ENCODE data around the gene MRPL23.

The MRPL23 gene

DNA sequence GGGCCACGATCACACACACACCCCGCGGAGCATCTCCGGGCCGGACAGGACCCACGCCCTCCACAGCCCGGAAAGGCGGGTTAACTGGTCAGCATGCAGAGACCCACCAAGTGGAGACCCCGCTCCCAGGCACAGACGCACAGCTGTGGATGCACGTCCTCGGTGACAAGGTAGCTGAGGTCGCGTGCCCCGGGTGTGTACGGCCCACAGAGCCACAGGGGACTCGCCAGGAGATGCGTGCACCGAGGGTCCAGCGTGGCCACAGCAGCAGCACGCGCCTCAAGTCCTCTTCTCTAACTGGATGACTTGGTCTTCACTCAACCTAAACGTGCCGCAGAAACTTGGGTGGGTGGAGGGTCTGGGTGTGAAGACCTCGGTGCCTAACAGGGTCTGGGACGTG, 45.0 kb downstream of the MRPL23 start:
- H3K27me3 ChIP-seq (ENCODE audit: insufficient read depth, low read length, poor library complexity, severe bottlenecking), result no peaks in the 10 kb centered on the region
- H3K4me3 ChIP-seq (ENCODE audit: low read length, poor library complexity, severe bottlenecking), result no peak overlapping the region
- H4K20me1 ChIP-seq (ENCODE audit: insufficient read depth, low read length, poor library complexity, severe bottlenecking), result no peaks in the 10 kb centered on the region
- TF ChIP-seq EZH2phosphoT487 (IDR thresholded peaks at IDR 0.05; ENCODE audit: borderline replicate concordance) (no peak), CTCF (conservative IDR thresholded peaks at IDR 0.05; ENCODE audit: low read length) (no peak)
- H3K4me2 ChIP-seq (ENCODE audit: low read depth, low read length, poor library complexity, severe bottlenecking), result no peak overlapping the region
- H3K36me3 ChIP-seq (ENCODE audit: insufficient read depth, low read length), result no peaks in the 10 kb centered on the region
- H3F3A ChIP-seq (ENCODE audit: low read depth), result no peaks in the 10 kb centered on the region
- no peaks in the 10 kb centered on the region for H3K79me2 ChIP-seq (ENCODE audit: insufficient read depth, low read length)
- no peak overlapping the region for H2AFZ ChIP-seq (ENCODE audit: low read length)
- no peaks in the 10 kb centered on the region for H3K4me1 ChIP-seq (ENCODE audit: insufficient read depth, low read length, poor library complexity, severe bottlenecking)
- H3K9ac ChIP-seq (ENCODE audit: low read depth, low read length, poor library complexity, severe bottlenecking), result no peak overlapping the region
- no peaks in the 10 kb centered on the region for H3K9me2 ChIP-seq (replicated peaks; ENCODE audit: low read depth, low read length)
- no peaks in the 10 kb centered on the region for H3K9me3 ChIP-seq (ENCODE audit: insufficient read depth, low read depth, low read length)

GRCh38 chr11:1994121-1994520, 47.0 kb downstream of the MRPL23 start:
- Histone ChIP-seq H3K9me2 (replicated peaks; ENCODE audit: low read depth, low read length) (no peaks in the 10 kb centered on the region), H2AFZ (ENCODE audit: low read length) (no peak overlapping the region), H3K4me3 (ENCODE audit: low read length, poor library complexity, severe bottlenecking) (no peak overlapping the region), H3K79me2 (ENCODE audit: insufficient read depth, low read length) (no peaks in the 10 kb centered on the region), H4K20me1 (ENCODE audit: insufficient read depth, low read length, poor library complexity, severe bottlenecking) (no peaks in the 10 kb centered on the region), H3K9ac (ENCODE audit: low read depth, low read length, poor library complexity, severe bottlenecking) (no peak overlapping the region), H3F3A (ENCODE audit: low read depth) (no peaks in the 10 kb centered on the region), H3K27me3 (ENCODE audit: insufficient read depth, low read length, poor library complexity, severe bottlenecking) (no peaks in the 10 kb centered on the region), H3K4me2 (ENCODE audit: low read depth, low read length, poor library complexity, severe bottlenecking) (no peak overlapping the region), H3K4me1 (ENCODE audit: insufficient read depth, low read length, poor library complexity, severe bottlenecking) (no peaks in the 10 kb centered on the region), H3K36me3 (ENCODE audit: insufficient read depth, low read length) (no peaks in the 10 kb centered on the region), H3K9me3 (ENCODE audit: insufficient read depth, low read depth, low read length) (no peaks in the 10 kb centered on the region)
- no peak for TF ChIP-seq EZH2phosphoT487 (IDR thresholded peaks at IDR 0.05; ENCODE audit: borderline replicate concordance)
- no peak for TF ChIP-seq CTCF (conservative IDR thresholded peaks at IDR 0.05; ENCODE audit: low read length)

- H3K4me3 ChIP-seq (ENCODE audit: low read length, poor library complexity, severe bottlenecking), result no peak within 1 kb of the TSS
- no peak for TF ChIP-seq EZH2phosphoT487 (IDR thresholded peaks at IDR 0.05; ENCODE audit: borderline replicate concordance)
- TF ChIP-seq CTCF (conservative IDR thresholded peaks at IDR 0.05; ENCODE audit: low read length), result no peak
- no peaks in the 10 kb centered on the region for H3K9me2 ChIP-seq (replicated peaks; ENCODE audit: low read depth, low read length)
- no peak within 1 kb of the TSS for H3K4me2 ChIP-seq (ENCODE audit: low read depth, low read length, poor library complexity, severe bottlenecking)
- no peak within 1 kb of the TSS for H3K9ac ChIP-seq (ENCODE audit: low read depth, low read length, poor library complexity, severe bottlenecking)
- no peaks in the 10 kb centered on the region for H3K27me3 ChIP-seq (ENCODE audit: insufficient read depth, low read length, poor library complexity, severe bottlenecking)
- H3F3A ChIP-seq (ENCODE audit: low read depth), result no peaks in the 10 kb centered on the region
- H4K20me1 ChIP-seq (ENCODE audit: insufficient read depth, low read length, poor library complexity, severe bottlenecking), result no peaks in the 10 kb centered on the region
- no peaks in the 10 kb centered on the region for H3K36me3 ChIP-seq (ENCODE audit: insufficient read depth, low read length)
- H3K79me2 ChIP-seq (ENCODE audit: insufficient read depth, low read length), result no peaks in the 10 kb centered on the region
- H3K9me3 ChIP-seq (ENCODE audit: insufficient read depth, low read depth, low read length), result no peaks in the 10 kb centered on the region
- no peak within 1 kb of the TSS for H2AFZ ChIP-seq (ENCODE audit: low read length)
- H3K4me1 ChIP-seq (ENCODE audit: insufficient read depth, low read length, poor library complexity, severe bottlenecking), result no peaks in the 10 kb centered on the region
Measured at GRCh38 chr11:1997755-1998154, 50.6 kb downstream of the MRPL23 start, which contains the start of gene H19. TSS of gene H19 (minus strand) at chr11:1997842.

Measured in Loucy (cell line).